Measurements from ENCODE around the gene THSD4. TPM values are rescaled to one million over a fixed set of nuclear protein-coding genes. Genes with fewer than 3 reads are reported as not detected.

THSD4 gene
- total RNA-seq, 4 donors from 2014 or later, result 39.4 to 232 (median 127) TPM

GRCh38 chr15:71781179-71781964 lies 666.1 kb downstream of the THSD4 start:
- H3K4me1 ChIP-seq, result peaks cover 0 to 13% (median 4%) of the 10 kb centered on the region in 3 donors
- TF ChIP-seq CTCF (IDR thresholded peaks at IDR 0.05), result no peak
- TF ChIP-seq POLR2A (IDR thresholded peaks at IDR 0.05), result no peak
- H3K36me3 ChIP-seq, result peaks cover 0 to 23% (median 3%) of the 10 kb centered on the region in 3 donors
- 54 to 70% methylated on average over 6 to 9 of the region's 9 CpGs for WGBS, 2 donors
- no peak for DNase-seq
- H3K27me3 ChIP-seq, result no peaks in the 10 kb centered on the region
- no peaks in the 10 kb centered on the region for H3K9me3 ChIP-seq
- no peak overlapping the region for H3K4me3 ChIP-seq
- intact Hi-C loops (cut with DNase I), result no loop called here
- H3K27ac ChIP-seq, result no peak overlapping the region

- Histone ChIP-seq H3K27ac (no peak overlapping the region), H3K36me3 (peaks cover 0 to 19% (median 3%) of the 10 kb centered on the region in 3 donors), H3K9me3 (no peaks in the 10 kb centered on the region), H3K4me3 (no peak overlapping the region), H3K4me1 (peaks cover 0 to 13% (median 4%) of the 10 kb centered on the region in 3 donors), H3K27me3 (no peaks in the 10 kb centered on the region)
- TF ChIP-seq CTCF (IDR thresholded peaks at IDR 0.05), result no peak
- no peak for TF ChIP-seq POLR2A (IDR thresholded peaks at IDR 0.05)
- no peak for DNase-seq
- WGBS, 2 donors, result 74 to 87% methylated on average over 5 to 6 of the region's 8 CpGs
- intact Hi-C loops (cut with DNase I), result no loop called here
Measured at GRCh38 chr15:71781965-71782265, 666.6 kb downstream of the THSD4 start.

- TF ChIP-seq POLR2A (IDR thresholded peaks at IDR 0.05) (no peak), CTCF (IDR thresholded peaks at IDR 0.05) (no peak)
- intact Hi-C loops (cut with DNase I), result no loop called here
- peaks cover 0 to 13% (median 4%) of the 10 kb centered on the region in 3 donors for H3K4me1 ChIP-seq
- WGBS, 2 donors, result 51 to 62% methylated on average over 7 to 10 of the region's 10 CpGs
- DNase-seq, result no peak
- H3K27me3 ChIP-seq, result no peaks in the 10 kb centered on the region
- H3K36me3 ChIP-seq, result peaks cover 0 to 12% (median 3%) of the 10 kb centered on the region in 3 donors
- no peak overlapping the region for H3K4me3 ChIP-seq
- H3K27ac ChIP-seq, result no peak overlapping the region
- no peaks in the 10 kb centered on the region for H3K9me3 ChIP-seq
Measured at GRCh38 chr15:71782422-71783165, 667.3 kb downstream of the THSD4 start.

DNA sequence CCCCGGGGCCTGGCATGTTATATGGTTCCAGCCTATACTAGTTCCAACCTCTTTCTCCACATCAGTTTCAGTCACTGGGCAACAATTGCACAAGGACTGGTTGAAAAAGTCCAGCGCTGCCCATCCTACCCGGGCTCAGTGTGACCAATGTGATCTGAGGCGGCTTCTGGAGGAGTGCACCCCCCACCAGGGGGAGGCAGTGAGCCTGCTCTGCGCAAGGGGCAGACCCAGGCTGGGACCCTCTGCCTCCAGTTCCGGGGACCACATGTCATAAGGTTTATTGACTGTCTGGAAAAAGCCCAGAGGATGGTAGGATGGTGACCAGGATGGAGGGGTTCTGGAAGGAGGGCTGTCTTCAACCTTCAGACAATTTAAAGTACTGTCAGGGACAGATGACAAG lies 669.4 kb downstream of the THSD4 start:
- Histone ChIP-seq H3K4me1 (peaks cover 0 to 13% (median 4%) of the 10 kb centered on the region in 3 donors), H3K4me3 (no peak overlapping the region), H3K27me3 (no peaks in the 10 kb centered on the region), H3K9me3 (no peaks in the 10 kb centered on the region), H3K36me3 (no peaks in the 10 kb centered on the region), H3K27ac (no peak overlapping the region)
- TF ChIP-seq POLR2A (IDR thresholded peaks at IDR 0.05), result no peak
- TF ChIP-seq CTCF (IDR thresholded peaks at IDR 0.05), result no peak
- DNase-seq, result no peak
- WGBS, 2 donors, result 0 to 61% methylated on average over 1 to 3 of the region's 6 CpGs
- intact Hi-C loops (cut with DNase I), result no loop called here

DNA sequence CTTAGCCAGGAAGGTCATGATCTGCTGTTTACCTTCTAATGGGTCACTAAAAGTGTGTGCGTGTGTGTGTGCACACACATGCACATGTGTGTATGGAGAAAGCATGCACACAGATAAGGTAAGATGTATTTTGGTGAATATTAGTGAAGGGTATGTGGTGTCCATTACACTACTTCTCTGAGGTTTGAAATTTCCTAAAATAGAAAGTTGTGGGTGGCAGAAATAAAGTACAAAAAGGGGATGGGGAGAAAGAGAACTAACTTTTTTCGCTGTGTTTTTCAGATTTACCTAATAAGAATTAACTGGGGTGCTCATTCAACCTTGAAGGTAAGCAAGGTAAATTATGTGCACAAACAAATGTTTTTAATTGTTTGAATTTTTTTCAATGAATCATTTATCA lies 670.7 kb downstream of the THSD4 start:
- intact Hi-C loops (cut with DNase I), result no loop called here
- H3K36me3 ChIP-seq, result no peaks in the 10 kb centered on the region
- DNase-seq, result no peak
- 83 to 88% methylated on average over 2 of the region's 2 CpGs for WGBS, 2 donors
- no peaks in the 10 kb centered on the region for H3K27me3 ChIP-seq
- TF ChIP-seq POLR2A (IDR thresholded peaks at IDR 0.05), result no peak
- TF ChIP-seq CTCF (IDR thresholded peaks at IDR 0.05), result no peak
- no peaks in the 10 kb centered on the region for H3K9me3 ChIP-seq
- H3K27ac ChIP-seq, result no peak overlapping the region
- no peak overlapping the region for H3K4me3 ChIP-seq
- peaks cover 0 to under 1% (median 0%) of the 10 kb centered on the region in 3 donors for H3K4me1 ChIP-seq
